Measurements from ENCODE around the gene CADM2.
"Not testable (repeated sequence)": the region's sequence is repeated elsewhere in the genome, so short reads cannot be mapped to it uniquely, and the experiment has no call there.

Gene CADM2

GRCh38 chr3:85691196-85691595 is 732.4 kb downstream of the CADM2 start:
- no peak overlapping the region for H3K4me3 ChIP-seq (ENCODE audit: low read depth, low read length)
- TF ChIP-seq CTCF (conservative IDR thresholded peaks at IDR 0.05; ENCODE audit: low read depth, low read length): no peak
- peak; percentile 6 for DNase-seq (ENCODE audit: low read depth)

- no peak overlapping the region for H3K4me3 ChIP-seq (ENCODE audit: low read depth, low read length)
- TF ChIP-seq CTCF (conservative IDR thresholded peaks at IDR 0.05; ENCODE audit: low read depth, low read length): no peak
- no peak for DNase-seq (ENCODE audit: low read depth)
Measured at GRCh38 chr3:85697156-85697555, 738.4 kb downstream of the CADM2 start.

- no peak for DNase-seq (ENCODE audit: low read depth)
- no peak overlapping the region for H3K4me3 ChIP-seq (ENCODE audit: low read depth, low read length)
- no peak for TF ChIP-seq CTCF (conservative IDR thresholded peaks at IDR 0.05; ENCODE audit: low read depth, low read length)
Measured at GRCh38 chr3:85706130-85706529, 747.3 kb downstream of the CADM2 start.

- not testable (repeated sequence) for DNase-seq (ENCODE audit: low read depth); H3K4me3 ChIP-seq (ENCODE audit: low read depth, low read length)
Measured at GRCh38 chr3:85708325-85708724, 749.5 kb downstream of the CADM2 start.

- no peak for TF ChIP-seq CTCF (conservative IDR thresholded peaks at IDR 0.05; ENCODE audit: low read depth, low read length)
- no peak overlapping the region for H3K4me3 ChIP-seq (ENCODE audit: low read depth, low read length)
- no peak for DNase-seq (ENCODE audit: low read depth)
Measured at GRCh38 chr3:85709346-85709892, 750.6 kb downstream of the CADM2 start.

- DNase-seq (ENCODE audit: low read depth): peak; percentile 1
- no peak overlapping the region for H3K4me3 ChIP-seq (ENCODE audit: low read depth, low read length)
- no peak for TF ChIP-seq CTCF (conservative IDR thresholded peaks at IDR 0.05; ENCODE audit: low read depth, low read length)
Measured at GRCh38 chr3:85710490-85710889, 751.7 kb downstream of the CADM2 start.

- no peak for TF ChIP-seq CTCF (conservative IDR thresholded peaks at IDR 0.05; ENCODE audit: low read depth, low read length)
- H3K4me3 ChIP-seq (ENCODE audit: low read depth, low read length): no peak overlapping the region
- DNase-seq (ENCODE audit: low read depth): no peak
Measured at GRCh38 chr3:85721409-85722145, 762.8 kb downstream of the CADM2 start.

Measured in choroid plexus epithelial cell (primary cell).